WTC11 (cell line): ENCODE measurements around the gene MRPL10.

ENCODE experiments used
- CTCF ChIP-seq: fragments of 200-600 bp; IDR thresholded peaks from 2 replicates; pipeline ENCODE4 v1.8.0; 2022; ENCODE audit warnings: antibody characterized with exemption
- JUN ChIP-seq: sonication (generic); formaldehyde crosslinking; IDR thresholded peaks from 2 replicates; pipeline ENCODE4 v1.8.0; 2023; ENCODE audit warnings: mild to moderate bottlenecking, missing genetic modification reagents
- ZNF416 ChIP-seq: fragments of 250-450 bp; sonication (Bioruptor Pico); IDR thresholded peaks from 2 replicates; pipeline ENCODE4 v1.9.0; 2021; ENCODE audit warnings: mild to moderate bottlenecking, inconsistent platforms
- TF ChIP-seq, protein P1 (sequence below): sonication (generic); formaldehyde crosslinking; IDR thresholded peaks from 2 replicates; pipeline ENCODE4 v1.8.0; 2022; ENCODE audit warnings: mild to moderate bottlenecking, missing genetic modification reagents

DNA sequence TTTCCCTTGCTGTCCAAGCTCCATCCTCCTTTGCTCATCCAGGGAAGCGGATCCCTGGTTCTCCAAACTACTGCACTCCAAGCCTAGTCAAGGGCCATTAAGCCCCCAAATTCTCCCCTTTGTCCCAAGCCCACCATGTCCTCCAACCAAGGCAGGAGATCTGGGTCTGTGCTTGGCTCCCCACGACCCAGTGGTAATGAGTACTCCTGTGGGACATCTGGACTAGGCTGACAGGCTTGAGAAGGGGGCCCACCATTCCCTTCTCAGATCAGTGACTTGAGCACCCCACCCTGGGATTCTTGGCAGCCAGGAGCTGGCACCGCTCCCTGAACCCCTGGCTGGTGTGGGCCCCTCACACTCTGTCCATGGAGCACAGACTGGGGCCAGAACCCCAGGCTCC is 26.9 kb downstream of the MRPL10 start:
- TF ChIP-seq CTCF = no peak
- no peak for TF ChIP-seq JUN (CRISPR knock-in tag)
- TF ChIP-seq, protein P1, sequence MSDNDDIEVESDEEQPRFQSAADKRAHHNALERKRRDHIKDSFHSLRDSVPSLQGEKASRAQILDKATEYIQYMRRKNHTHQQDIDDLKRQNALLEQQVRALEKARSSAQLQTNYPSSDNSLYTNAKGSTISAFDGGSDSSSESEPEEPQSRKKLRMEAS (CRISPR knock-in tag) = no peak
- TF ChIP-seq ZNF416 (CRISPR knock-in tag) = no peak
